IMR-90 (cell line): ENCODE measurements around the gene ANK3. TPM values are rescaled to one million over a fixed set of nuclear protein-coding genes. Genes with fewer than 3 reads are reported as not detected.
A peak's percentile ranks its signal among the peaks of the same experiment; 100 is the strongest.

ENCODE experiments used
- ATAC-seq: fragments of 200-7000 bp; cut with Tn5 transposase; 2 replicates; pipeline ENCODE4 v1.9.1; 2020; ENCODE audit warnings: low read depth, mild to moderate bottlenecking, moderate library complexity
- BruUV-seq: library from RNA; stranded (reverse); fragments of 400-500 nt; replicated peaks from 2 replicates; lab custom pipeline; 2021; lab: Mats Ljungman, UMichigan
- CTCF ChIA-PET: fragments of 300-600 bp; formaldehyde crosslinking; extraction: SDS; loops from one replicate; lab custom pipeline; 2021; ENCODE audit warnings: antibody characterized with exemption; lab: Yijun Ruan, JAX
- POLR2A ChIA-PET: fragments of 300-600 bp; sonication (Branson Sonifier 250); formaldehyde crosslinking; loops from one replicate; lab custom pipeline; 2022; ENCODE audit warnings: antibody characterized with exemption; ENCODE audit not compliant: unreplicated experiment; lab: Charles Lee
- DNase-seq: peaks from one replicate; pipeline ENCODE4 v3.0.0; 2013
- H2AFZ ChIP-seq: replicated peaks from 2 replicates; pipeline ENCODE3; 2013; ENCODE audit warnings: low read length, mild to moderate bottlenecking; ENCODE audit not compliant: poor library complexity
- H2AK5ac ChIP-seq: 2 replicates; pipeline ENCODE4 v1.6.1; 2013; ENCODE audit warnings: low read depth, low read length, inconsistent platforms
- H2AK9ac ChIP-seq: replicated peaks from 2 replicates; pipeline ENCODE3; 2013; ENCODE audit warnings: mild to moderate bottlenecking, low read depth, low read length, moderate library complexity; ENCODE audit not compliant: poor library complexity
- H2BK120ac ChIP-seq: 2 replicates; pipeline ENCODE4 v1.6.1; 2013; ENCODE audit warnings: low read depth, low read length, inconsistent platforms
- H2BK15ac ChIP-seq: 3 replicates; pipeline ENCODE4 v1.6.1; 2013; ENCODE audit warnings: low read depth, low read length, inconsistent platforms
- H2BK20ac ChIP-seq: 2 replicates; pipeline ENCODE4 v1.6.1; 2013; ENCODE audit warnings: low read depth, mild to moderate bottlenecking, inconsistent platforms, low read length, moderate library complexity
- H2BK5ac ChIP-seq: 2 replicates; pipeline ENCODE4 v1.6.1; 2013; ENCODE audit warnings: mild to moderate bottlenecking, low read depth, low read length, inconsistent platforms; ENCODE audit not compliant: poor library complexity, severe bottlenecking
- H3K14ac ChIP-seq: replicated peaks from 2 replicates; pipeline ENCODE4 v1.6.1; 2013; ENCODE audit warnings: low read depth, low read length, inconsistent platforms
- H3K18ac ChIP-seq: 2 replicates; pipeline ENCODE4 v1.6.1; 2013; ENCODE audit warnings: low read depth, low read length, control low read depth
- H3K23ac ChIP-seq: 2 replicates; pipeline ENCODE4 v1.6.1; 2013; ENCODE audit warnings: low read depth, low read length, inconsistent platforms
- H3K27ac ChIP-seq: 2 replicates; pipeline ENCODE4 v1.5.1; 2013; ENCODE audit warnings: mild to moderate bottlenecking, control low read depth, low read length; ENCODE audit not compliant: insufficient read depth
- H3K27me3 ChIP-seq: 2 replicates; pipeline ENCODE4 v1.6.1; 2013; ENCODE audit warnings: low read length; ENCODE audit not compliant: control insufficient read depth, insufficient read depth
- H3K36me3 ChIP-seq: 2 replicates; pipeline ENCODE4 v1.6.1; 2013; ENCODE audit warnings: low read length, mixed read lengths; ENCODE audit not compliant: control insufficient read depth, insufficient read depth
- H3K4ac ChIP-seq: 2 replicates; pipeline ENCODE4 v1.6.1; 2013; ENCODE audit warnings: low read depth, low read length, inconsistent platforms
- H3K4me1 ChIP-seq: 2 replicates; pipeline ENCODE4 v1.6.1; 2013; ENCODE audit warnings: low read length, mixed read lengths; ENCODE audit not compliant: control insufficient read depth, insufficient read depth
- H3K4me2 ChIP-seq: 2 replicates; pipeline ENCODE4 v1.6.1; 2013; ENCODE audit warnings: low read depth, mild to moderate bottlenecking, control low read depth, low read length, moderate library complexity
- H3K4me3 ChIP-seq: 2 replicates; pipeline ENCODE4 v1.5.1; 2013; ENCODE audit warnings: low read depth, mild to moderate bottlenecking, control low read depth, low read length, moderate library complexity; ENCODE audit not compliant: insufficient read depth
- H3K56ac ChIP-seq: 2 replicates; pipeline ENCODE4 v1.6.1; 2013; ENCODE audit warnings: low read length, inconsistent platforms; ENCODE audit not compliant: insufficient read depth; ENCODE audit errors: extremely low read depth
- H3K79me1 ChIP-seq, 2 experiments: 2 replicates each; pipeline ENCODE4 v1.6.1; 2013; ENCODE audit warnings: low read length in 2 of 2, inconsistent platforms in 1 of 2, low read depth in 1 of 2
- H3K9ac ChIP-seq: 2 replicates; pipeline ENCODE4 v1.6.1; 2013; ENCODE audit warnings: low read depth, low read length, control low read depth
- H3K9me1 ChIP-seq: 2 replicates; pipeline ENCODE4 v1.6.1; 2013; ENCODE audit warnings: low read length, inconsistent platforms; ENCODE audit not compliant: insufficient read depth
- H3K9me3 ChIP-seq: 2 replicates; pipeline ENCODE4 v1.6.1; 2013; ENCODE audit warnings: low read length; ENCODE audit not compliant: control insufficient read depth, insufficient read depth
- H4K20me1 ChIP-seq: 2 replicates; pipeline ENCODE4 v1.6.1; 2013; ENCODE audit warnings: low read length, inconsistent platforms; ENCODE audit not compliant: insufficient read depth
- H4K5ac ChIP-seq: 2 replicates; pipeline ENCODE4 v1.6.1; 2013; ENCODE audit warnings: mild to moderate bottlenecking, low read depth, low read length, control low read depth
- H4K8ac ChIP-seq, 2 experiments: 2 replicates each; pipeline ENCODE4 v1.6.1; 2013; ENCODE audit warnings: low read depth in 2 of 2, low read length in 2 of 2, control low read depth in 1 of 2, inconsistent platforms in 1 of 2
- H4K91ac ChIP-seq: 2 replicates; pipeline ENCODE4 v1.6.1; 2013; ENCODE audit warnings: low read depth, low read length, inconsistent platforms; ENCODE audit not compliant: insufficient read depth
- BHLHE40 ChIP-seq: fragments of 150-350 bp; IDR thresholded peaks from 2 replicates; pipeline ENCODE4 v1.6.1; 2016; ENCODE audit warnings: mild to moderate bottlenecking, low read depth, low read length
- CEBPB ChIP-seq: IDR thresholded peaks from 2 replicates; pipeline ENCODE4 v1.6.1; 2012; ENCODE audit warnings: low read depth, low read length, improper control_type of control experiment
- CHD1 ChIP-seq: IDR thresholded peaks from 2 replicates; pipeline ENCODE4 v1.6.1; 2012; ENCODE audit warnings: low read depth, low read length, improper control_type of control experiment
- FOS ChIP-seq: fragments of 150-350 bp; IDR thresholded peaks from 2 replicates; pipeline ENCODE4 v1.6.1; 2016; ENCODE audit warnings: low read depth, low read length
- MAFK ChIP-seq: IDR thresholded peaks from 2 replicates; pipeline ENCODE4 v1.6.1; 2012; ENCODE audit warnings: low read depth, low read length, improper control_type of control experiment
- MAZ ChIP-seq: IDR thresholded peaks from 2 replicates; pipeline ENCODE4 v1.6.1; 2012; ENCODE audit warnings: low read depth, mild to moderate bottlenecking, low read length, improper control_type of control experiment, moderate library complexity, borderline replicate concordance
- MXI1 ChIP-seq: IDR thresholded peaks from 2 replicates; pipeline ENCODE4 v1.6.1; 2012; ENCODE audit warnings: low read depth, mild to moderate bottlenecking, low read length, moderate library complexity, borderline replicate concordance
- NFE2L2 ChIP-seq: fragments of 150-350 bp; IDR thresholded peaks from 2 replicates; pipeline ENCODE4 v1.6.1; 2016; ENCODE audit warnings: low read depth, mild to moderate bottlenecking, low read length
- POLR2A ChIP-seq: IDR thresholded peaks from 2 replicates; pipeline ENCODE4 v1.6.1; 2012; ENCODE audit warnings: mild to moderate bottlenecking, low read depth, low read length
- RAD21 ChIP-seq: IDR thresholded peaks from 2 replicates; pipeline ENCODE4 v1.6.1; 2012; ENCODE audit warnings: low read length, improper control_type of control experiment
- RCOR1 ChIP-seq: IDR thresholded peaks from 2 replicates; pipeline ENCODE4 v1.6.1; 2012; ENCODE audit warnings: mild to moderate bottlenecking, low read length, improper control_type of control experiment; ENCODE audit not compliant: insufficient replicate concordance
- RFX5 ChIP-seq: IDR thresholded peaks from 2 replicates; pipeline ENCODE4 v1.8.0; 2012; ENCODE audit warnings: low read depth, mild to moderate bottlenecking, low read length, moderate library complexity
- SMC3 ChIP-seq: fragments of 150-350 bp; IDR thresholded peaks from 2 replicates; pipeline ENCODE4 v1.6.1; 2016; ENCODE audit warnings: low read depth, mild to moderate bottlenecking, antibody characterized with exemption, low read length, moderate library complexity
- WGBS, 2 experiments: methylation state at CpG; one replicate each; pipeline versions ENCODE4 v1.1.5 to v1.1.7; 2013; ENCODE audit warnings: missing lambda C conversion rate in 2 of 2; ENCODE audit not compliant: insufficient read length in 1 of 2; ENCODE audit errors: extremely low coverage in 2 of 2; 5-methylcytosine and 5-hydroxymethylcytosine counted together
- dilution Hi-C: fragments of 300-500 bp; cut with HindIII; formaldehyde crosslinking; loops from one replicate; pipeline ENCODE4 v1.14.3; 2018; ENCODE audit warnings: low sequenced_read_pairs; ENCODE audit not compliant: unreplicated experiment
- in situ Hi-C: fragments of 300-500 bp; cut with MboI; formaldehyde crosslinking; loops from 3 replicates; pipeline ENCODE4 v1.14.3; 2019; ENCODE audit warnings: low sequenced_read_pairs, inconsistent platforms, mixed read lengths
- intact Hi-C: fragments of 100-400 bp; cut with micrococcal nuclease; formaldehyde crosslinking; loops from 2 replicates; pipeline ENCODE4 v1.10.0; 2022
- polyA plus RNA-seq, 3 experiments: library from polyadenylated mRNA; depleted of rRNA; stranded (reverse); fragments of >200 nt; gene quantifications; 2 replicates each; pipeline ENCODE4 v1.2.3, GENCODE V29; 2012; ENCODE audit warnings: low replicate concordance in 1 of 3
- total RNA-seq: library from RNA; depleted of rRNA; stranded (reverse); fragments of >200 nt; gene quantifications from 2 replicates; pipeline ENCODE4 v1.2.3, GENCODE V29; 2012
- TF ChIP-seq, protein P1 (sequence below): fragments of 150-350 bp; IDR thresholded peaks from 2 replicates; pipeline ENCODE4 v1.6.1; 2017; ENCODE audit warnings: mild to moderate bottlenecking, antibody characterized with exemption, low read length, low read depth
- TF ChIP-seq, protein P2 (sequence below): fragments of 150-350 bp; IDR thresholded peaks from 2 replicates; pipeline ENCODE4 v1.6.1; 2016; ENCODE audit warnings: low read depth, mild to moderate bottlenecking, low read length, moderate library complexity, borderline replicate concordance
- TF ChIP-seq, protein P3 (sequence below): conservative IDR thresholded peaks from 2 replicates; pipeline ENCODE4 v1.5.1; 2012; ENCODE audit warnings: mild to moderate bottlenecking, low read depth, low read length, improper control_type of control experiment

The ANK3 gene
- total and polyA plus RNA-seq, 2 of the 4 experiments (the other 2 are of a cell fraction), result 0.63 to 1.8 TPM

DNA sequence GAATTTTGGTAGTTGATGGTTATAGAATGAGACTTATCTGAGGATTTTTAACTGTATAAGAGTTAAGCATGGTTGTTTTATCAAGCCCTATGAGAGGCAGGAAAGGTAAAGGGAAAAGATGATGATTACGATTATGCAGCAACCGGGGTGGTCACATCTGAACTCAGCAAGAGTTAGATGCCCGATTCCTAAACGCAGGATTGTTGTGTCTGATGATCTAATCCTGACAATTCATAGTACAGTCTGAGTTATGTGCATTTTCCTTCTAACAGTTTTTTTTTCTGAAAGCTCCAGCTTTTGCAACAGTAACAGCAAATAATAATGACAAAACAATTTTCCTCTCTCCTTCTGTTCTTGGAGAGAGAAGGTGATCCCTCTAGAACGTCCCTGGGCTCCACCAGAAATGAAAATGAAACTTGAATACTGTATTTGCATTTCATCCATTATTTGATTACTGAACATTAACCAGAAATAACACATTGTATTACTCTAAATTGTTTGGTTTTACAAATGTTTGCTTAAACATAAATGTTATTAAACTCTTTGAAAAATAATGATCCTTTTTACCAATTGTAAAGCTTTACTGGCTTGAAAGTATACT lies 306.8 kb downstream of the ANK3 start:
- no peak overlapping the region for H3K4ac ChIP-seq
- H3K27me3 ChIP-seq, result no peaks in the 10 kb centered on the region
- no peak overlapping the region for H4K5ac ChIP-seq
- no peak overlapping the region for H2BK20ac ChIP-seq
- H3K27ac ChIP-seq, result no peak overlapping the region
- H2AFZ ChIP-seq, result no peak overlapping the region
- ATAC-seq, result 0 out of 2 replicates have a peak, but pooled peaks have one; percentile 27
- H3K9ac ChIP-seq, result no peak overlapping the region
- no peak overlapping the region for H2AK5ac ChIP-seq
- H3K56ac ChIP-seq, result no peak overlapping the region
- no peaks in the 10 kb centered on the region for H3K79me1 ChIP-seq
- no TSS peak for BruUV-seq
- H3K36me3 ChIP-seq, result no peaks in the 10 kb centered on the region
- dilution Hi-C loops, result no loop called here
- in situ Hi-C loops, result no loop called here
- no peak overlapping the region for H3K4me3 ChIP-seq
- H3K9me3 ChIP-seq, result no peaks in the 10 kb centered on the region
- ChIA-PET POLR2A (no interaction called here), CTCF (interaction anchor here (0.6 kb wide), 1 partner anchor 1112 kb away, joined by 3 read pairs; no protein-coding TSS in a partner anchor)
- peak overlapping the region; percentile 50 for H3K4me2 ChIP-seq
- intact Hi-C loops, result no loop called here
- no peak overlapping the region for H3K23ac ChIP-seq
- no peak overlapping the region for H4K91ac ChIP-seq
- WGBS, 2 experiments, result 60% methylated on average over 1 of the region's 5 CpGs; no CpG with 5 or more reads in 1 of the 2 experiments
- no peak overlapping the region for H2BK15ac ChIP-seq
- no peak overlapping the region for H4K8ac ChIP-seq
- H3K4me1 ChIP-seq, result no peaks in the 10 kb centered on the region
- no peak overlapping the region for H2BK5ac ChIP-seq
- DNase-seq, result no peak
- H3K14ac ChIP-seq, result no peak overlapping the region
- no peaks in the 10 kb centered on the region for H4K20me1 ChIP-seq
- no peak overlapping the region for H2AK9ac ChIP-seq
- H3K18ac ChIP-seq, result no peak overlapping the region
- TF ChIP-seq BHLHE40 (no peak), MXI1 (no peak), POLR2A (no peak), MAFK (no peak), RFX5 (no peak), FOS (no peak), SMC3 (no peak), RCOR1 (no peak), CHD1 (no peak), CEBPB (no peak), NFE2L2 (no peak), MAZ (no peak), RAD21 (no peak)
- TF ChIP-seq, protein P1, sequence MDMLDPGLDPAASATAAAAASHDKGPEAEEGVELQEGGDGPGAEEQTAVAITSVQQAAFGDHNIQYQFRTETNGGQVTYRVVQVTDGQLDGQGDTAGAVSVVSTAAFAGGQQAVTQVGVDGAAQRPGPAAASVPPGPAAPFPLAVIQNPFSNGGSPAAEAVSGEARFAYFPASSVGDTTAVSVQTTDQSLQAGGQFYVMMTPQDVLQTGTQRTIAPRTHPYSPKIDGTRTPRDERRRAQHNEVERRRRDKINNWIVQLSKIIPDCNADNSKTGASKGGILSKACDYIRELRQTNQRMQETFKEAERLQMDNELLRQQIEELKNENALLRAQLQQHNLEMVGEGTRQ, result no peak
- TF ChIP-seq, protein P2, sequence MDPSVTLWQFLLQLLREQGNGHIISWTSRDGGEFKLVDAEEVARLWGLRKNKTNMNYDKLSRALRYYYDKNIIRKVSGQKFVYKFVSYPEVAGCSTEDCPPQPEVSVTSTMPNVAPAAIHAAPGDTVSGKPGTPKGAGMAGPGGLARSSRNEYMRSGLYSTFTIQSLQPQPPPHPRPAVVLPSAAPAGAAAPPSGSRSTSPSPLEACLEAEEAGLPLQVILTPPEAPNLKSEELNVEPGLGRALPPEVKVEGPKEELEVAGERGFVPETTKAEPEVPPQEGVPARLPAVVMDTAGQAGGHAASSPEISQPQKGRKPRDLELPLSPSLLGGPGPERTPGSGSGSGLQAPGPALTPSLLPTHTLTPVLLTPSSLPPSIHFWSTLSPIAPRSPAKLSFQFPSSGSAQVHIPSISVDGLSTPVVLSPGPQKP, result no peak
- TF ChIP-seq, protein P3, sequence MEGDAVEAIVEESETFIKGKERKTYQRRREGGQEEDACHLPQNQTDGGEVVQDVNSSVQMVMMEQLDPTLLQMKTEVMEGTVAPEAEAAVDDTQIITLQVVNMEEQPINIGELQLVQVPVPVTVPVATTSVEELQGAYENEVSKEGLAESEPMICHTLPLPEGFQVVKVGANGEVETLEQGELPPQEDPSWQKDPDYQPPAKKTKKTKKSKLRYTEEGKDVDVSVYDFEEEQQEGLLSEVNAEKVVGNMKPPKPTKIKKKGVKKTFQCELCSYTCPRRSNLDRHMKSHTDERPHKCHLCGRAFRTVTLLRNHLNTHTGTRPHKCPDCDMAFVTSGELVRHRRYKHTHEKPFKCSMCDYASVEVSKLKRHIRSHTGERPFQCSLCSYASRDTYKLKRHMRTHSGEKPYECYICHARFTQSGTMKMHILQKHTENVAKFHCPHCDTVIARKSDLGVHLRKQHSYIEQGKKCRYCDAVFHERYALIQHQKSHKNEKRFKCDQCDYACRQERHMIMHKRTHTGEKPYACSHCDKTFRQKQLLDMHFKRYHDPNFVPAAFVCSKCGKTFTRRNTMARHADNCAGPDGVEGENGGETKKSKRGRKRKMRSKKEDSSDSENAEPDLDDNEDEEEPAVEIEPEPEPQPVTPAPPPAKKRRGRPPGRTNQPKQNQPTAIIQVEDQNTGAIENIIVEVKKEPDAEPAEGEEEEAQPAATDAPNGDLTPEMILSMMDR, result no peak
- no peak overlapping the region for H2BK120ac ChIP-seq
- H3K9me1 ChIP-seq, result no peaks in the 10 kb centered on the region
